ENCODE measurements around the gene SIDT2. TPM values are rescaled to one million over a fixed set of nuclear protein-coding genes. Genes with fewer than 3 reads are reported as not detected.

SIDT2 gene
- total and polyA plus RNA-seq, 2 of the 13 experiments (the other 11 are each of a cell fraction or from before 2014, with no cell fraction given), result 11.5 to 28.0 TPM

GRCh38 chr11:117143871-117144476, 34.6 kb upstream of the SIDT2 start, which contains the start of gene PAFAH1B2 (continued):
- TF ChIP-seq ZBTB34 (CRISPR knock-in tag; IDR thresholded peaks at IDR 0.05) (no peak), ZNF562 (CRISPR knock-in tag; IDR thresholded peaks at IDR 0.05; ENCODE audit: borderline replicate concordance) (no peak; the same call in 1 of the 2 replicates), ZNF878 (CRISPR knock-in tag; IDR thresholded peaks at IDR 0.05) (no peak), ZNF335 (CRISPR knock-in tag; IDR thresholded peaks at IDR 0.05) (peak; percentile 44; the same call in 1 of the 2 replicates), ZNF512 (CRISPR knock-in tag; IDR thresholded peaks at IDR 0.05) (no peak), TBX2 (CRISPR knock-in tag; IDR thresholded peaks at IDR 0.05; ENCODE audit: borderline replicate concordance) (peak; percentile 83), ZC3H13 (CRISPR knock-in tag; IDR thresholded peaks at IDR 0.05) (peak; percentile 68; the same call in 1 of the 2 replicates), ZNF543 (CRISPR knock-in tag; IDR thresholded peaks at IDR 0.05) (peak; percentile 76; the same call in 1 of the 2 replicates), PHF5A (CRISPR knock-in tag; IDR thresholded peaks at IDR 0.05; ENCODE audit: low read depth, unreplicated experiment) (peak; percentile 63), GLMP (CRISPR knock-in tag; IDR thresholded peaks at IDR 0.05; ENCODE audit: borderline replicate concordance) (no peak), ZUFSP (CRISPR knock-in tag; IDR thresholded peaks at IDR 0.05; ENCODE audit: borderline replicate concordance) (no peak), DR1 (CRISPR knock-in tag; IDR thresholded peaks at IDR 0.05) (peak; percentile 88), ZNF720 (CRISPR knock-in tag; IDR thresholded peaks at IDR 0.05) (no peak), JARID2 (CRISPR knock-in tag; IDR thresholded peaks at IDR 0.05; ENCODE audit: insufficient replicate concordance) (no peak), NONO (IDR thresholded peaks at IDR 0.05) (no peak), NONO (CRISPR knock-in tag; conservative IDR thresholded peaks at IDR 0.05) (peak; percentile 84), ZNF761 (CRISPR knock-in tag; conservative IDR thresholded peaks at IDR 0.05) (peak; percentile 87), TP53 (CRISPR knock-in tag; conservative IDR thresholded peaks at IDR 0.05) (peak; percentile 26; the same call in 1 of the 2 replicates), ZNF597 (CRISPR knock-in tag; IDR thresholded peaks at IDR 0.05) (no peak), HIC2 (CRISPR knock-in tag; IDR thresholded peaks at IDR 0.05; ENCODE audit: low read depth) (no peak; the same call in 1 of the 2 replicates), HOXA9 (CRISPR knock-in tag; IDR thresholded peaks at IDR 0.05; ENCODE audit: borderline replicate concordance) (0 out of 2 replicates have a peak, but pooled peaks have one; percentile 58)

Measured in HepG2 (cell line).